Adrenal gland (tissue), 12 donors: Measurements from ENCODE around the gene STARD7. TPM values are rescaled to one million over a fixed set of nuclear protein-coding genes. Genes with fewer than 3 reads are reported as not detected.
A peak's percentile ranks its signal among the peaks of the same experiment; 100 is the strongest.

Experiments used
- DNase-seq, 7 donors: peaks; one replicate each; pipeline ENCODE4 v3.0.0-alpha.2; 2019 to 2020
- H3K27ac ChIP-seq, 5 donors: fragments of 200-600 bp; sonication (generic) in 4 of 5; 1 replicate in 3 of 5; 2 replicates in 2 of 5; pipeline versions ENCODE4 v1.5.1 to v1.8.0; 2016 to 2020; ENCODE audit warnings: mild to moderate bottlenecking in 1 of 5
- H3K27me3 ChIP-seq: fragments of 200-600 bp; 2 replicates; pipeline ENCODE4 v1.8.0; 2021
- H3K36me3 ChIP-seq, 2 donors: fragments of 200-600 bp; replicated peaks in 1 of 2; 1 replicate in 1 of 2; 2 replicates in 1 of 2; pipeline versions ENCODE4 v1.5.1 to v1.8.0; 2018 to 2022
- H3K4me1 ChIP-seq, 2 donors: fragments of 200-600 bp; replicated peaks in 1 of 2; 1 replicate in 1 of 2; 2 replicates in 1 of 2; pipeline versions ENCODE4 v1.5.1 to v1.8.0; 2018 to 2021
- H3K4me3 ChIP-seq, 4 donors: fragments of 200-600 bp; sonication (generic) in 3 of 4; one replicate each; pipeline ENCODE4 v1.5.1; 2016 to 2018
- H3K9me3 ChIP-seq, 3 donors: fragments of 200-600 bp; sonication (generic) in 1 of 3; replicated peaks in 1 of 3; 1 replicate in 2 of 3; 2 replicates in 1 of 3; pipeline versions ENCODE4 v1.5.1 to v1.8.0; 2016 to 2021
- CTCF ChIP-seq, 6 experiments: fragments of 450-650 bp in 4 of 6; fragments of 200-600 bp in 2 of 6; sonication (generic) in 1 of 6; IDR thresholded peaks; 1 replicate in 5 of 6; 2 replicates in 1 of 6; pipeline versions ENCODE4 v1.5.1 to v1.8.0; 2016 to 2021; ENCODE audit warnings: antibody characterized with exemption in 6 of 6, mild to moderate bottlenecking in 2 of 6, moderate library complexity in 1 of 6
- POLR2A ChIP-seq, 2 donors: fragments of 450-650 bp; IDR thresholded peaks; one replicate each; pipeline ENCODE4 v1.6.1; 2017; ENCODE audit warnings: antibody characterized with exemption in 2 of 2, mild to moderate bottlenecking in 2 of 2, moderate library complexity in 1 of 2
- WGBS, 4 donors: extraction: QIAGEN DNeasy Blood & Tissue Kit in 2 of 4; methylation state at CpG; one replicate each; pipeline versions ENCODE4 v1.1.5 to v1.1.7; 2013 to 2017; 5-methylcytosine and 5-hydroxymethylcytosine counted together
- intact Hi-C, 2 donors: fragments of 100-400 bp; cut with DNase I; formaldehyde crosslinking; loops; one replicate each; pipeline versions ENCODE4 v1.14.1 to v1.15.0; 2022 to 2023
- polyA plus RNA-seq, 3 donors: library from polyadenylated mRNA; stranded (reverse); fragments of 200-250 nt in 2 of 3; fragments of 350-450 nt in 1 of 3; fragmentation: Illumina TruSeq in 1 of 3; extraction: RNeasy Lipid Tissue Mini Kit (QIAGEN cat#74804) in 1 of 3; gene quantifications; one replicate each; pipeline ENCODE4 v1.2.3, GENCODE V29; 2013 to 2014
- total RNA-seq, 9 donors: library from RNA; depleted of rRNA in 4 of 9; stranded (reverse); fragments of >200 nt in 4 of 9; fragments of 120-200 nt in 1 of 9; fragmentation: NEBNext Ultra II Directional in 1 of 9; extraction: Animal tissue kit (Norgen Biotek cat#: 25700) in 1 of 9; gene quantifications; one replicate each; pipeline versions ENCODE4 v1.1.0 to v1.2.4, GENCODE V29; 2013 to 2023
- donor health status: healthy with polysubstance abuse.
- donor health status: Bipolar disorder and iron deficiency.
- donor health status: DM: yes; HTN: yes; CAD: no.
- donor health status: DM: no; HTN: no; CAD: no.
- donor health status: DM: no; HTN: no; CAD: no.
- donor health status: DM: yes; HTN: yes; CAD: no.

STARD7 gene
- total and polyA plus RNA-seq, 12 donors, result 37.8 to 209 (median 160) TPM

GRCh38 chr2:96191937-96192670 lies 16.5 kb downstream of the STARD7 start:
- peaks cover 0 to 3% of the 10 kb centered on the region in 2 donors for H3K4me1 ChIP-seq
- peaks cover 0 to 73% of the 10 kb centered on the region in 2 donors for H3K36me3 ChIP-seq
- TF ChIP-seq POLR2A (IDR thresholded peaks at IDR 0.05), result no peak
- no peak for TF ChIP-seq CTCF (IDR thresholded peaks at IDR 0.05)
- intact Hi-C loops, result no loop called here
- 81 to 85% (median 82%) methylated on average over 11 of the region's 11 CpGs for WGBS, 4 donors
- no peak overlapping the region for H3K4me3 ChIP-seq
- H3K27me3 ChIP-seq, result no peaks in the 10 kb centered on the region
- H3K9me3 ChIP-seq, result no peaks in the 10 kb centered on the region
- peak overlapping the region in 1 of 5 donors; percentile 13 for H3K27ac ChIP-seq
- DNase-seq, result peak in 1 of 7 donors; percentile 18

GRCh38 chr2:96188821-96189526 lies 19.7 kb downstream of the STARD7 start:
- WGBS, 4 donors, result 85 to 93% (median 89%) methylated on average over 12 of the region's 12 CpGs
- no peak for TF ChIP-seq POLR2A (IDR thresholded peaks at IDR 0.05)
- no peak for TF ChIP-seq CTCF (IDR thresholded peaks at IDR 0.05)
- DNase-seq, result no peak
- no peak overlapping the region for H3K4me3 ChIP-seq
- no peak overlapping the region for H3K27ac ChIP-seq
- H3K36me3 ChIP-seq, result peaks cover 0 to 94% of the 10 kb centered on the region in 2 donors
- H3K4me1 ChIP-seq, result peaks cover 0 to 3% of the 10 kb centered on the region in 2 donors
- H3K27me3 ChIP-seq, result no peaks in the 10 kb centered on the region
- intact Hi-C loops, result no loop called here
- H3K9me3 ChIP-seq, result no peaks in the 10 kb centered on the region

GRCh38 chr2:96186562-96186961 lies 22.1 kb downstream of the STARD7 start:
- 69 to 79% (median 70%) methylated on average over 5 of the region's 5 CpGs for WGBS, 4 donors
- TF ChIP-seq CTCF (IDR thresholded peaks at IDR 0.05) (no peak), POLR2A (IDR thresholded peaks at IDR 0.05) (no peak)
- Histone ChIP-seq H3K27me3 (no peaks in the 10 kb centered on the region), H3K4me3 (no peak overlapping the region), H3K9me3 (no peaks in the 10 kb centered on the region), H3K4me1 (peaks cover 0 to under 1% of the 10 kb centered on the region in 2 donors), H3K27ac (peak overlapping the region in 1 of 5 donors; percentile 13), H3K36me3 (peaks cover 0 to 73% of the 10 kb centered on the region in 2 donors)
- no peak for DNase-seq
- intact Hi-C loops, result no loop called here

- WGBS, 4 donors, result 93 to 100% (median 98%) methylated on average over 1 of the region's 1 CpG
- Histone ChIP-seq H3K36me3 (peaks cover 0 to 62% of the 10 kb centered on the region in 2 donors), H3K27ac (no peak overlapping the region), H3K4me1 (no peaks in the 10 kb centered on the region), H3K4me3 (no peak overlapping the region), H3K27me3 (no peaks in the 10 kb centered on the region), H3K9me3 (no peaks in the 10 kb centered on the region)
- intact Hi-C loops, result no loop called here
- DNase-seq, result no peak
- TF ChIP-seq CTCF (IDR thresholded peaks at IDR 0.05) (no peak), POLR2A (IDR thresholded peaks at IDR 0.05) (no peak)
Measured at GRCh38 chr2:96185516-96185915, 23.1 kb downstream of the STARD7 start.
